GM19452 (cell line): ENCODE measurements around the gene AKR1B15.
"Not testable (repeated sequence)": the region's sequence is repeated elsewhere in the genome, so short reads cannot be mapped to it uniquely, and the experiment has no call there.

ENCODE experiments used
- ATAC-seq: cut with Tn5 transposase; IDR thresholded peaks from one replicate; pipeline ENCODE4 v1.9.1; 2021; ENCODE audit not compliant: unreplicated experiment

The AKR1B15 gene

DNA sequence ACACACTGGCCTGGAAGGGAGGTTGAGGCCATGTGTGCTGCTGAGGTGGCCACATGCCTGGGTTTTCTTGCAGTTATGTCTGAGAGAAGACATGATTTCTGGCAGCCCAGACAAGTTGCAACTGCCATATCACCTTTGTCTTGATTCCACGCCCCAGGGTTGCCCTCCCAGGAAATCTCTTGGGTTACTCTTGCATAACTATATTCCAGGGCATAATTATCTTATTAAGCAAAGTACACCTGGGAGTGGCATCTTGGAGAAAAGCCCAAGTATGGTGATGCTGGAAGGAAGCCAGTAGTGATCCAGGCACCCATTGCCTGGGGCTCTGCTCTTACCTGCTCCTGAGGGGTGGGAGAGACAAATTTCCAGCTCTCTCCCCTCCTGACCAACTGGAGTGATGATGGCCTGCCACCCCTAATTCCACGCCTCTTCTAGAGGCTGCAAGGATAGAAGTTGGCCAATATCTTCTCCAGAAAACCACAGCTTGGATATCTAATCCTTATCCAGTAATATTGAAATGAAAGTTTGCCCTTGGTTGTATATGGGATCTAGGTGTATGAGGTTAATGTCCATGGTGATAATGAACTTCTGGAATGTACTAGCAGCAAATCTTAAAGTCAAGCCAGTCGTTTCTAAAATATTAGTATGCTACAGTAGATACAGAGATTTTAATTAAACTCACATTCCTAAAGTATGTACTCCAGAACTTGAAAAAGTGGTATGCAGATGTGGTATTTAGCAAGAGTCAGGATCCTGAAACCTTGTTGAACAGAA, 16.5 kb upstream of the AKR1B15 start:
- no peak for ATAC-seq

DNA sequence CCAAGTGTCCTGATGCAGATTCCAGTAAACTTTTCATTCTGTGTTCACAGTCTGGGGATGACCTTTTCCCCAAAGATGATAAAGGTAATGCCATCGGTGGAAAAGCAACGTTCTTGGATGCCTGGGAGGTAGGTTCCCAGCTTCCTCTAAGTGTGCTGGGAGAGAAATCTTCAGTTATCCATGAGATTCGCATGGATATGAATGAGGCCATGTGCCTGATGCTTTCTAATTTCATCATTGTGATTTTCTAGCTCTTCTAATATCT, 16.0 kb upstream of the AKR1B15 start:
- ATAC-seq = no peak

DNA sequence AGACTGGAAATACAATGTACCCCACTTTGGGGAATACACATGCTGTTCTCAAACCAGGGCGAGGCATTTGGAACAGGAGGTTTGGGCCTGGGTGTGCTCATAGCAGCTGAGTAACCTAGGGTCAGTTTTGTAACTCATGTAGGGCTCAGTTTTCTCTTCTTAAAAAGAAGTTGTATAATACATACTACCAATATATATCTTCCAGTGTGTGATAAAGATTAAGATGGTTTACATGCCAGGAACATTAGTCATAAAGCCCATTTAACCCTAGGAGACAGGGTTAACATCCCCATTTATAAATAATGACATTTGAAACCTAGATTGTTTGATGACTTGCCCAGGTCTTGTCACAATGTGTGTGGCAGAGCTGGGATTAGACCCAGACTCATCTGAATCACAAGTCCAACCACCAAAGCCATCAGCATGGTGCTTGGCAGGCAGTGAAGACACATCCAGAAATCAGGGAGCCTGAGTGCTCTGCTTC, 15.6 kb upstream of the AKR1B15 start:
- no peak for ATAC-seq

DNA sequence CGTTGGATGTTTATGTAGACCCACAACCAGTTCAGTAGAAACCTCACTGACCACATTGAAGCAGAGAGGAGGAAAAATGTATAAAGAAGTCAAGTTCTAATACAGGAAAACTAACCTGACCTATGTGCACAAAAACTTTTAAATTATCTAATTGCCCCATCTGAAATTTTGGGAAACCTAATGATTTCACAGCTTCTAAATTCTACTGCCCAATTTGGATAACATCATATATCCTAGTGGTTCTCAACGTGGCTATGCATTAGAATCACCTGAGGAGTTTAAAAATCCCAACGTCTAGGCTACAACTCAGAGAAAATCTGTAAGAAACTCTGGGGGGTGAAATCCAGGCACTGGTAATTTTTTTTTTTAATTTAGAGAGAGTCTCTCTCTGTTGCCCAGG, 14.3 kb upstream of the AKR1B15 start:
- ATAC-seq = no peak

DNA sequence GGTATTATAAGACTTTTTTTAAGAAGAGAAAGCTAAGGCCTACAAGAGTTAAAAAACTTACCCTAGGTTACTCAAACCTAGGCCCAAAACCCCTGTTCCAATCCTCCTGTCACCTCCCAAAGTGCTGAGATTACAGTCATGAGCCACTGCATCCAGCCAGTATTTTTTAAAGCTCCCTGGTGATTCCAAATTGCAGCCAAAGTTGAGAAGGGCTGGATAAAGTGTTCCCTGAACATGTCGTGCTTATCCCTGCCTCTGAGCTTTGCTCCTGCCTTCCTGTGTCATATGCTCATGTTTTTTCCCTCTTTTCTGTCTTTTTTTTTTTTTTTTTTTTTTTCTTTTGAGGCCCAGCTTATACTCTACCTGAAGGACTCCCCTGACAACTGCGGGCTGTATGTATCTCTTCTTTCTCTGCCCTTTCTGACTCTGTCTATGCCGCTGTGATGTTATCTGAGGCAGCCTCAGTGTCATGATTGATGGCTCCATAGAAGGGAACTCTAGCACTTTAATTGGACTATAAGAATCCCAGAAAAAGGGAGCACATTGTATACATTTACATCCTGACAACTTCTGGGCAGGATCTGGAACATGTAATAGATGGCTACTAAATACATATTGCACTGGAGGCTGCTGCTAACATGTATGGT, 13.5 kb upstream of the AKR1B15 start:
- ATAC-seq = no peak

DNA sequence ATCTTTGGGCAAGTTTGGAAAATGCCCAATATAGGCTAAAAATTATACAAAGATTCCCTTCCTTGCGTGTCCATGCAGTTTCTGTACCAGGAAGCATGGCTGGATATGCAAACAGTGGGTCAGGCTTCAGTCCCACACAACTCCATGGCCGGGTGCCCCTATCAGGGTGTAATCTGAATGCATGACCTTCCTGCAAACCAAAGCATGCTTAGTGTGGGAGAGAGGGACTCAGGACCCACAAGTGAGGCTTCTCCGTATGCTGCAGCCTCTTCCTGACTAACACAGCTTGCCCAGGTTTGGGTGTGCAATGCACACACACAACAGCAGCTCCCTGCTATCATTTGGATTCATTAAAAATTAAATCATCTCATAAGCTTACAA, 13.0 kb upstream of the AKR1B15 start:
- no peak for ATAC-seq

DNA sequence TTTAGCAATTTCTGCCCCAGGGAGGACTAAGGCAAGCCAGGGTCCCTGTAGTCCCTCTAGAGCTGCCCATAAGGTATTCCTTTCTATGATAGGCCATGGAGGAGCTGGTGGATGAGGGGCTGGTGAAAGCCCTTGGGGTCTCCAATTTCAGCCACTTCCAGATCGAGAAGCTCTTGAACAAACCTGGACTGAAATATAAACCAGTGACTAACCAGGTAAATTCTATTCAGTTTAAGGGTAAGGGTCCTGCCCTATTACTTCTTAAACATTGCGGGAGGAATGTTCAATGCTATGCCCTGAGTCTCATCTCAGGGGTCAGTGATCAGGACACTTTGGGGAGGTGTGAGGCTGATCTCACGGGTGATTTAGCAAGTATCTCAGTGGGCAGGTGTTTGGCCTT, 12.4 kb upstream of the AKR1B15 start:
- not testable (repeated sequence) for ATAC-seq

DNA sequence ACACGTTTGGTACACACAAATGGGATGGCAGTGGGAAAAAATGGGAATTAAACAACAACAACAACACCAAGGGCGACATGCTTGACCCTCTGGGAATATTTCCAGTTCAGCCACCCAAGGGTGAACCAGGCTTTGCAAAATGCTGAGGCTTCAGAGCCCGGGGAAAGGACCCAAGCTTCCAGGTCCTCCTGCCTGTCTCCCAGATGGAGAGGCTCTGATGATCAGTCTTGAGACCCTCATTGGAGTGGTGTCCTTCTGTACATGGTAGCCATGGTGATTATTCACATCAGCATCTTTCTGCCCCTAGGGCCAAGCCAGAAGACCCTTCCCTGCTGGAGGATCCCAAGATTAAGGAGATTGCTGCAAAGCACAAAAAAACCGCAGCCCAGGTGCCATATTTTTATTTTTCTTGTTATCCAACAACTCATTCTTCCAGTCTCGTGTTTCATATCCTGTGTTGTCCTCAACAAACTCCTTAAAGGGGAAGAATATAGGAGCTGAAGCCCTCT, 11.6 kb upstream of the AKR1B15 start:
- not testable (repeated sequence) for ATAC-seq

DNA sequence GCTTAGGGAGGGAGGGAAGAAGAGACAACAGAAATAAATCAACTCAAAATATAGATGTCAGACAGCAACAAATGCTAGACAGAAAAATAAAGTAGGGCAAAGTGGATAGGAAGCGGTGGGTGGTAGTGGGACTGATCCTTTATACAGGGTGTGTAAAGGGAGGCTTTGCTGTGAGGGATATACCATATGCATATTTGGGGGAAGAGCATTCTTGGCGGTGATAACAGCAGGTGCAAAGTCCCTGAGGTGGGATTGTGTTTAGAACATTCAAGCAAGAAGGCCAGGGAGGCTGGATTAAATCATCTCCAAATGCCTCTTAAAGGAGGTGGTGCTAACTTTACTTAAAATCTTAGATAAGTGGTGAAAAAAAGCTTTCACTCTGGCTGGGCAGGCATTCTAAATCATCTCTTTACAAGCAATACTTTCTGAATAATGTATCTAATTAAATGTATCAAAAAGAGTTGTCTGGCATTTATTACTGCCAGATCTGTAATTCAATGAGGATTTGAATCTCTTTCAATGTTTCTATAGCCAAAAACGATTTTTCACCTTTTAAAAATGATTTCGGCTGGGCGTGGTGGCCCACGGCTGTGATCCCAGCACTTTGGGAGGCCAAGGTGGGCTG, 9.4 kb upstream of the AKR1B15 start:
- ATAC-seq = no peak

DNA sequence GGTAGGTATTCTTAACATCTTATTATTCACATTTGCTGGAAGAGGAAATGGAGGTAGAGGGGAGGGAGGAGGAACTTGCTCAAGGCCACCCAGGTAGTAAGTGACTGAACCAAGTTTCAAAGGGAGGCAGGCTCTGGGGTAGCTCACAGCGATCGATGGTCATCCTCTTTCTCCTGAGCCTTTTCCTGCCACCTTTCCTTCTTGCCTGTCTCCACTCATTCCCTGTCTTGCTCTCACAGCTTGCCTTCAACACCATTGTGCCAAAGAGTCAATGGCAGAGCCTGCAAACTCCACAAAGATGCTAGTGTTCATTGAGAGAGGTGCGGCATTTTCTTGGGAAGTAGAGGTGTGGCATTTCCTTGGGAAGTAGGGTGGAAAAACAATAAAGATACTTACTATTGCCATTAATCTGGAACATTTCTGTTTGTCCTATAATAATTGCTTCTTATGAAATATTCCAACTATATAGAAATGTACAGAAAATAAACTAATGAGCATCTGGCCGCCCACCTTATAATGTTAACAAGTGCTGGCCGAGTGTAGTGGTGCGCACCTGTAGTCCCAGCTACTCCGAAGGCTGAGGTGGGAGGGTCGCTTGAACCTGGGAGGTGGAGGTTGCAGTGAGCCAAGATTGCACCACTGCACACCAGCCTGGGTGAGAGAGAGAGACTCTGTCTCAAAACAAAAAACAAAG, 7.3 kb upstream of the AKR1B15 start:
- not testable (repeated sequence) for ATAC-seq

DNA sequence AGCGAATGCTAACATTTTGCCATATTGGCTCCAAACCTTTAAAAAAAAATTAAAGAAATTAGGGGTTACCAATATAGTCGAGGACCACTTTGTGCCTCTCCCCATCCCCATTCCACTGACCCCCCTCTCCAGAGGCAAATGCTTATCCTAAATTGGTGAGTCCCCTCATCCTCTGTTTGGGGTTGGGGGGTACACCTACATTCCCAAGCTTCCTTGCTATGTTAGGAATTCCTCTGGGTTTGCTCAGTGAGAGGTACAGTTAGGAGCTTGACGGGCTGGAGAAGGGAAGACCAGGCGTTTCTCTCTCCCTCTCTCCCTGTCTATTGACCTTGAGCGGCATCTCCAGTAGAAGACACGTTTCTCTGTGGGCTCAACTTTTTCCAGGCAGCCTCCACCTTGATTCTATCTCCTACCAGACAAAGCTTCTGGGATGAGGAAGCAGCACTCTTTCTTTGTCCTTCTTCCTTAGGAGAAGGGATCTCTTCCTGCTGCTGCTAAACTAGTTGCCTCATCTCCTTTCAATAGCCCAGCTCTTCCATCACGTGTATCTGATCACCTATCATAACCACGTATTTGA, 6.6 kb upstream of the AKR1B15 start:
- no peak for ATAC-seq

DNA sequence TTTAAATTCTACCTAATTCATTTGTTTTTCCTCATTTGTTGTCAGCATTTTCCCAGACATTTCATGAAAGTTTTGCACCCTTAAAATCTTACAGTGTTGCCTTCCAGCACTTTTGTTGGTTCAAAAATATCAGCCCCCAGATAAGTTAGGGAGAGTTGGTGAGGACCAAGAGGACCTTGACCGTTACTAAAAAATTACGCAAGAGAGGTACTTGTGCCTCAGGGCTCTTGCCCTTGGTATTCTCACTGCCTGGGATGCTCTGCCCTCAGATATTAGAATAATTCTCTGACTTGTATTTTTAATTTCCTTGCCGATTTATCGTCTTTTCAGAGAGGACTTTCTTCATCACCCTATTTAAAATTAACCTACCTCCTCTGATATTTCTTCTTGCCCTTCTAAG, 3.5 kb upstream of the AKR1B15 start:
- ATAC-seq = no peak

DNA sequence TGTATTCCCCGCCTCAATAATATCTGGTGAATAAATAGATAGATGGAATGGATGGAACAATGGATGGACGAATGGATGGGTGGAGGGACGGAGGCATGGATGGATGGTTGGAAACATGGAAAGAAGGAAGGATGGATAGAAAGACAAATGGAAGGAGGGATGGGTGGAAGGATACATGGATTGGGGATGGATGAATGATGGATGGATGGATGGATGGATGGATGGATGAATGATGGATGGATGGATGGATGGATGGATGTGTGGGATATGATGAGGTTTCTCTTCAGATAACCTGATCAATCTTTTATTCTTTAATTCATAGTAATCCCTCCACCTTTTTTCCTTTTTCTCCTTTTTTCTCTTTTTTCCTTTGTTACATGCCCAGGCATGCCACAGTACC, 3.0 kb upstream of the AKR1B15 start:
- ATAC-seq = no peak

DNA sequence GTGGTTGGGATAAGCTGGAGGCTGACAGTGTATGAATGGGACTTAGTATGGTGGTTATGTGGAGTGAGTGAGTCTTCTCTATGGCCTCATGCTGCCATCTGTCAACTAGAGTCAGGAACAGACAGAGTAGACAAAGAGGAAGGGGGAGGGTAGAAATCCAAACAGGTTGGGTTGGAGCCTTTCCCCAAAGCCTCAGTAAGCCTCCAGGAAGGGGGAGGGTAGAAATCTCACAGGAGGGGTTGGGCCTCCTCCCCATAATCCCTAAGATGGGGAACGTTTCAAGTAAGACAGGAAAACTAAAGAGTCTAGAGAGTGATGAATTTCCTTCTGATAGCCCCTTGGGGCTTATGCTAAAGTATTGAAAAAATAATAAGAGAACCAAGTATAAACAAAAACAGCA, 2.0 kb upstream of the AKR1B15 start:
- no peak for ATAC-seq

DNA sequence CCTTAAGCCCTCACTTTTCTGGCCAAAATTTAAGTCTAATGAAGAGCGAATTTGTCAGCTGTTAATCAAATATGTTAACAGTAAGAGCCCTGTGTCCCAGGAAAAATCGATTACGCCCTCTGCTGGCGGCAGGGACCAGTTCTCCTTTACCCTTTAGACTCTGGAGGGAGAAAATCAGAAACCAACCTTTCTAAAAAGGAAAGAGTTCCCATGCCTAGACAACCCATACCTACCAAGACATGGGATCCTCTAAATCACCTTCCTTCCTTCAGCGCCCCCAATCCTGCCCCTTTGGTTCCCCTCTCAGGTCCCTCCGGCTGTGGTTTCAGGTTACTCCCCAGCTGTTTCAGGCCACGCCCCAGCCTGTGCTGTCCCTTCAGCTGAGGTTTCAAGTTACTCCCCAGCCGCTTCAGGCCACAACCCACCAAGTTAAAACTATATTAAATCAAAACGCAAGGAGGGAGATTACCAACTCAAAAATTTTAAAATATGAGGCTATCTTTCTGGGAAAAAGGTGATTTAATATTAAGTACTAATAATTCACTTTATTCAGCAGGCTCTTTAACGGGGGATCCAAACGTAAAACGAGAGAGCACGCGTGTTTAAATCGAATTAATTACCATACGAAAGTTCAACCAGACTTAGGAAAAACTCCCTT, 1.4 kb upstream of the AKR1B15 start:
- ATAC-seq = peak; percentile 65

DNA sequence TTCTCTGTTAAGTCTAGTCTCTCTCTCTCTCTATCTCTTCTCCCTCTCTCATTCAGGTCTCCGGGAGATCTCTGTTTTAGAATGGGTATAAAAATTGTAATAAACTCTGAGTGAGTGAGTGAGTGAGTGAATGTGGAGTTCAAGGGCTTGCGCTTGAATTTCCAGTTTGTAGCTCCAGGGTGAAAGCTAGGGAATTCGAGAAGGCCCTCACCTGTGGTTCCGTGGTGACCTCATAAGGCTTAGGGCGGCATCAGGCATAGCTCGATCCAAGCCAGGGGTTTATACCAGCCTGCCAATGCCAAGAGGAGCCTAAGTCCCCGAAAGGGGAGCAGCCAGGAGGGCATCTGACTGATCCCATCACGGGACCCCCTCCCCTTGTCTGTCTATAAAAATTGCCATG, 456 bp downstream of the AKR1B15 start:
- ATAC-seq = no peak

DNA sequence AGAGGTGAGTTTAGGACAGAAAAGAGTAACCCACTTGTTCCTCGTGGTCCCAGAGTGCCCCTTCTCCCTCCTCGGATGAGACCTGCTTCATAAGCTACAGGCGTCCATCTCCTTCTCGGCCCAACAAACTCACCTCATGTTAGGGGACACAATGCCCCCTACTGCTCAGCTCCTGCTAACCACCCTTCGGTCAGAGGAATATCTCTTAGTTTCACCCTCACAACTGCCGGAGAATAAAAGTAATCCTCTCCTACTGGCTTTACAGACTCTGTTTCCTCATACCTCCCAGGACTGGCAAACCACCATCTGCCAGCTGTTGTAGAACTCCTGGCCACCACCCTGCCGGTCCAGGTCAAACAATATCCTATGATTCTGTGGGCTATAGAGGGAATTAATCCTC, 3.2 kb downstream of the AKR1B15 start:
- ATAC-seq = no peak

DNA sequence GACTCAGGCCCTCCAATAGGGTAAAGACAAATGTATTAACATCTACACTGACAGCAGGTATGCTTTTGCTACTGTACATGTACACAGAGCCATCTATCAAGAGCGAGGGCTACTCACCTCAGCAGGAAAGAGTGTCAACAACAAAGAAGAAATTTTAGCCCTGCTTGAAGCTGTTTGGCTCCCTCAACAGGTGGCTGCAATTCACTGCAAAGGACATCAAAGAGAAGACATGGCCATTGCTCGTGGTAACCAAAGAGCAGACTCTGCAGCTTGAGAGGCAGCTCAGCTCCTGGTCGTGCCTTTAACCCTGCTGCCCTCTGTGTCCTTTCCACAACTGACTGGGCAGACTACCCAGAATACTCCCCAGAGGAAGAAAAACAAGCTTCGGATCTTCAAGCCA, 5.1 kb downstream of the AKR1B15 start:
- ATAC-seq = no peak

DNA sequence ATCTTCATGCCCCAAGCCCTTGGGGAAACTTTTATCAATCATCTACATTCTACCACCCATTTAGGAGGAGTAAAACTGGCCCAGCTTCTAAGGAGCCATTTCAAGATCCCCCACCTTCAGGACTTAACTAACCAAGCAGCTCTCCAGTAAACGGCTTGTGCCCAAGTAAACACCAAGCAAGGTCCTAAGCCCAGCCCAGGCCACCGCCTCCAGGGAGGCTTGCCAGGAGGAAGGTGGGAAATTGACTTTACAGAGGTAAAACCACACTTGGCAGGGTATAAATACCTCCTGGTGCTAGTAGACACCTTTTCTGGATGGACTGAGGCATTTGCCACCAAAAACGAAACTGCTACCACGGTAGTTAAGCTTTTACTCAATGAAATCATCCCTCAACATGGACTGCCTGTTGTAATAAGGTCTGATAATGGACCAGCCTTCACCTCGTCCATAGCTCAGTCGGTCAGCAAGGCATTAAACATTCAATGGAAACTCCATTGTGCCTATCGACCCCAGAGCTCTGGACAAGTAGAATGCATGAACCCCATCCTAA, 5.6 kb downstream of the AKR1B15 start:
- ATAC-seq = no peak

DNA sequence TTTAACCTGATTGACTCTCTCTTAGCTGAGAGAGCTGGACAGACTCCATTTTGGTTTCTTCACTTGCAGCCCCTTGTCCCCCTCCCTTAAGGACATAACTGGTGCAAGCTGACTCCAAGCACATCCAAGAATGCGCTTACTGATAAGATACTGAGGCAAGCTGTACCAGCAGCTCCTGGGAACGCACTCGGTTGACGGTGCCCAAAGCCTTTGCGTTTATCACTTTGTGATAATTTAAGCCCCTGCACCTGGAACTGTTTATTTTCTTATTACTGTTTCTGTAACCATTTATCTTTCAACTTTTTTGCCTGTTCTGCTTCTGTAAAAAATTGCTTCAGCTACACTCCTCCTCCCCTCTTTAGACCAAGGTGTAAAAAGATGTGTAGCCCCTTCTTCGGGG, 8.5 kb downstream of the AKR1B15 start:
- no peak for ATAC-seq

DNA sequence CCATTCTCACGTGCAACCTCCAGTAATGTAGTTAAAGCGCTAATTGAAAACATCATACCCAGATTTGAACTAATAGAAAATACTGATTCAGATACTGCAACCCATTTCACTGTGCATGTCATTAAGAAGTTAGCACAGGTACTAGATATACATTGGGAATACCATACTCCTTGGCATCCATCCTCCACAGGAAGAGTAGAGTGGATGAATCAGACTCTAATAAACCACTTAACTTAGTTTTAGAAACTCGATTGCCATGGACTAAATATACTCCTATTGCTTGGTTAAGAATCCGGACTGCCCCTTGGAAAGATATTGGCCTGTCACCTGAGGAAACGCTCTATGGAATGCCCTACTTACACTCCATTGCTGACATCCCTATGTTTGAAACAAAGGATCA, 9.5 kb downstream of the AKR1B15 start:
- ATAC-seq = no peak
